Mucosa of gallbladder (tissue), 1 donor: ENCODE data around the gene DCPS. TPM values are rescaled to one million over a fixed set of nuclear protein-coding genes. Genes with fewer than 3 reads are reported as not detected.

Experiments
- DNase-seq: peaks from one replicate; pipeline ENCODE4 v3.0.0-alpha.2; 2020; ENCODE audit warnings: low spot score
- total RNA-seq: library from RNA; stranded (reverse); gene quantifications from one replicate; pipeline ENCODE4 v1.2.1, GENCODE V29; 2021
- donor health status: DM: no; HTN: no; CAD: no.

DCPS gene
- total RNA-seq, 1 donor from 2014 or later = 34.6 TPM

DNA sequence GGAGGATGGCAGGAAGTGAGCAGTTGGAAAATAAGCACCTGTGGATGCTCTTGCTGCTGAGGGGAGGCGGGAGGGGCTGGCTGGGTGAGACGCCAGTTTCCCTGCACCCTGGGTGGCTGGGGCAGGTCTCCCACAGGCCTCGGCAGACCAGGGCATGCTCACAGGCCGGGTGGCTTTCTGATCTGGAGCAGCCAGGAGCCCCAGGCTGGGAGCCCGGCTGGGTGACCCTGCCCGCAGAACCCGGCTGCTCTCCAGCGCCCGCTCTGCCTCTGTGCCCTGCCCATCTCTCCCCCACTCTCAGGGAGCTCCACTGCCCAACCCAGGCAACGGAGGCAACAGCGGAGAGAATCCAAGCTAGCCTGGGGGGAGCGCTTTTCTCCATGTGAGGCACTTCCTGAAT lies 24.6 kb downstream of the DCPS start:
- no peak for DNase-seq

DNA sequence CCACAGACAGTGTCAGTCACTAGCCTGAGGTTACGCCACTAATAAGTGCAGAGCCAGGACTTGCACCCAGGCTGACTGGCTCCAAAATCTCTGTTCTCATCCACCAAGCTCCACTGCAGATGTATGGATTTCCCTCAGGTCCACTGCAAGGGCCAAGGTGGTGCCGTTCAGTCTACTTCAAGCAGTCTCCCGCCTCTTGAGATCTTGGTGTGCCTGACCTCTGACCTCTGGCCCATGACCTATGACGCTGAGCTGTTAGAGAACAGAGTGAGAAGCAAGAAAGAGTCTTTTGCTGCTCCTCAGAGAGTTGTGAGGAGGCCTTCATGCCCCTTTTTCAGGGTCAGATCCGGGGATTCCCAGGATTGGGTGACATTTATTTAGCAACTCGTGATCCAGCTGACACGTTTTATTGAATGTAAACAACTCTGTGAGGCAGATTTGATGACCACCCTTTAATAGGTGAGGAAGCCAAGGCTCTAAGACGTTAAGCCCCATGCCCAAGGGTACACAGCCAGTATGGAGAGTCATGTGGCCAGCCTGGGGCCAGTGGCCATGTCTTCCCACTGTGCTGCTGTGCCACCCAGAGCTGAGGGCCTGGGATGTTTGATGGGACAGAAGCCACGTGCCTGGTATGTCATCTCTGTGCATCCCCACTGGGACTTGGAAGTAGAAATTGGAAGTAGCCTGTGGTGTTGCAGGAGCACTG lies 25.2 kb downstream of the DCPS start:
- no peak for DNase-seq

DNA sequence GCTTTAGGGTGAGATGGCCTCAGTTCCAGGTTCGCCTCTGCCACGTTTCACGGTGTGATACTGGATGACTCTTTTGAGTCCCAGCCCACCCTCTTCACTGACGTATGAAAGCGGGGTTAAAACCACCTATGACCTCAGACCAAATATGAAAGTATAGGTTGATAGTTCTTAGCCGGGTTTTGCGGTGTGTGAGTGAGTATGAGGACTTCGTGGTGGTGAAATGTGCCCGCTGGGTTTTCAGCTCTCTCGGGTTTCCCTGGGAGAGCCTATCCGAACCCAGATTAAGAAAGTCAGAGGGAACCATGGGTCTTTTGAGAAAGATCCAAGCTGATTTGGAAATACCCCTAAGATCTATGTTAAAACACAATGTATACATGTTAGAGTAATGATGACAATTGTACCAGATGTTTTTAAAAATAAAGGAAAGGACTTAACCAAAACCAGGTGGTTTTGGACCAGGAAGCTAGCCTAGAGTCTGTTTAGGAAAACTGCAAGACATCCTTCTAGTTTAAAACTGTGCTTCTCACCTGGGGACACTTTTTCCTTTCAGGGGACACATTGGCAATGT lies 25.9 kb downstream of the DCPS start:
- DNase-seq = no peak

DNA sequence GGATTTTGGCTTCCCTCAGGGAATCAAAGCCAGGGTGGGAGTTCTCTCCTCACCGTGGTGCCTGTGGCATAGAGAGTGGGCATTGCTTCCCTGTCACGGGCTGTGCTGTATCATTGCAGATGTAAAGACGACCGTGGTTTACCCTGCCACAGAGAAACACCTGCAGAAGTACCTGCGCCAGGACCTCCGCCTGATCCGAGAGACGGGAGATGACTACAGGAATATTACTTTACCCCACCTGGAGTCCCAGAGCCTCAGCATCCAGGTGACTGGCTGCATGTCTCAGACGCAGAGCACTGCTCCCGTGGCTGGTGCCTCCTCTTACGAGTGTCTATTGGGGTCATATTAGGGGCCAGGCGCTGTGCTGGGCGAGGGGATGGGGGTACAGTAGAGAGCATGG lies 27.4 kb downstream of the DCPS start:
- no peak for DNase-seq

DNA sequence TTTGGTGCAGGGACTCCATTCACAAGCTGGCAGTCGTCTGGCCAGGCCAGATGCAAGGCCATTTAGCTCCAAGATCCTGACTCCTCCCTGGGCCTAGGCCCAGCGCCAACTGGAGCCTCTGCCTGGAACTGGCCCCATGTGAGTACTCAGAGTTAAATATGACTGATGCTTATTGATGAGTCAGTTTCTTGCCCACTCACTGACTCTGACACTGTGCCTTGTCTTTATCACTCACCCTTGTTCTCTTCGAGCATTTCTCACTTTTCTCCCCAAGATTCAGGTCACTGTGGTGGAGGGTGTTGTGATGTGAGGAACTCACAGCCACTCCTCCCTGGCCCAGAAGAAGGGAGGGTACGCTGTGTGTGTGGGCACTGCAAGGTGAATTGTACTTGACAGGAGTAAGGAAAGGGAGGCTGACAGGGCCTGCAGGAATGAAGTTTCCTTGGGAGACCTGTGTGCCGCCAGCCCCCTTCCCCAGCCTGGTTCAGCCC lies 28.4 kb downstream of the DCPS start:
- DNase-seq = peak; percentile 38

DNA sequence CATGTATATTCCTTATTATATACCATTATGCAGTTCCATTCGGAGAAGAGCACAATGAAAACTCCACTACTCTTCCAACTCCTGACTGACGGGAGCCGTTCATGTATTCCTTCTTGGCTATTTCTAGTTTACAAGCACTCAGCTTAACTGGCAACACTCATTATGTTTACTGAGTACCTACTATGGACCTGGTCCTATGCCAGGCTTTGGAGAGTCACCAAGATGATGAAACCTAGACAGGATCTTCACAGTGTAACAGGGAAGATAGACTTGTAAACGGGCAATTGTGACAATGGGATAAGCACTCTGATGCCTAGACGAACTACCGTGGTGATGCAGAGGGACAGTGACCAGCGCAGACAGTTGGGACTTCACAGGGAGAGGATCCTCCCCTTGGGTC lies 29.3 kb downstream of the DCPS start:
- DNase-seq = no peak

DNA sequence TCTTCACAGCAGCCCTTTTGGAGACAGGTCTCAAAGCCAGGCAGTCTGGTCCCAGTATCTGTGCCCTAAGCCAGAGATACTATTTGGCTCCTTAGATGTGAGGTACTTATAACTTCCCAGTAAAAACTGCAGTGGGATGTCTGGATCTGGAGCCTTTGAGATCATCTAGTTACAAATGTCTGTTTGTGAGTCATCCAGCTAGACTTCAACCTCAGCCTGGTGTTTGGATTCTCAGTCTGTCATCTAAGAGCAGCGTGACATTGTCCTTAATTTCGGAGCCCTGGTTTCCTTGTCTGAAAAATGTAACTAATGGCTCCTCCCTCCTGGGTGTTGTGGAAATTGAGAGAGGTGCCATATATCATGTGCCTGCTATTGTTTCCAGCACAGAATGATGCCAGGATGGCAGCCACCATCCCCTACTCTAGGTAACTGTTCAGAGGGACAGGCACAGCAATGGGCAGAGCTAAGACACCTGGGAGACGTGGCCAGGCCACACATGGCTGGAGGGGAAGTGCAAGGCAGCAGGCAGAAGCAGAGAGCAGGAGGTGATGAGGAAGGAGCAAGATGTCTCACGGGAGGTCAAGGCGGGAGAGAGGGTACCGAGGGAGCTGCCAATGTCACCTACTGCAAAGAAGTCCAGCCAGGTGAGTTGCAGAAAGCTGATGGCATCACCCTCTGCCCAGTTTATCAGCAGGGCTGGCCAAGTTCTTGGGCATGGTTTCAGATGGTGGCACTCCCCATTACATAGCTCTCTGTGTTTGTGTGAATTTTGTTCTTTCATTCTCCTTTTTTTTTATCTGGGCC lies 31.0 kb downstream of the DCPS start:
- DNase-seq = no peak

DNA sequence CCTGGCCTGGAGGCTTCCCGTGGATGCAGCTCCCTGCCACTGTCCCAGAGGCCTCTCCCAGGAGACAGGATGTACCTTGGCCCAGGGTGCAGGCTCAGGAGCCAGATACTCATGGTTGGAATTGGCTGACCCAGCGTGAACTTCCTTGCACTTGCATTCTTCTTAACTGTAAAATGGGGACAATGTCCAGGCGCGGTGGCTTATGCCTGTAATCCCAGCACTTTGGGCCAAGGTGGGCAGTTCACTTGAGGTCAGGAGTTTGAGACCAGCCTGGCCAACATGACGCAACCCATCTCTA lies 31.6 kb downstream of the DCPS start:
- no peak for DNase-seq

DNA sequence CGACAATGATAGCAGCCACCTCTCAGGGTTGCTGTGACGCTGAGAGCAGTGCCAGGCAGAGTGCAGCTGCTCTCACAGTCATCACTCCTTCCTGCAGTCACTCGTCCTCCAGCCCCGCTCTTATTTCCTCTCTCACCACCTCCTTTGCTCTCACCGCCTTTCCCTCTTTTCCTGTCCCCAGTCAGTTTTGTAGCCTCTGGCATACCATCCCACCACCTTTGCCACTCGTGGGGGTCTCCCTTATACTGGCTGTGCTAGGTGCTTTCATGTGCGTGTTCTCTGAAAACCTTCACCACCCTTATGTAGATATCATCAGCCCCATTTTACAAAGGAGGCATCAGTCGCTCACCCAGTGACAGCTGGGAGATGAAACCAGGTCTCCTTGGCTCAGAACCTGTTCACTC lies 32.3 kb downstream of the DCPS start:
- DNase-seq = no peak

DNA sequence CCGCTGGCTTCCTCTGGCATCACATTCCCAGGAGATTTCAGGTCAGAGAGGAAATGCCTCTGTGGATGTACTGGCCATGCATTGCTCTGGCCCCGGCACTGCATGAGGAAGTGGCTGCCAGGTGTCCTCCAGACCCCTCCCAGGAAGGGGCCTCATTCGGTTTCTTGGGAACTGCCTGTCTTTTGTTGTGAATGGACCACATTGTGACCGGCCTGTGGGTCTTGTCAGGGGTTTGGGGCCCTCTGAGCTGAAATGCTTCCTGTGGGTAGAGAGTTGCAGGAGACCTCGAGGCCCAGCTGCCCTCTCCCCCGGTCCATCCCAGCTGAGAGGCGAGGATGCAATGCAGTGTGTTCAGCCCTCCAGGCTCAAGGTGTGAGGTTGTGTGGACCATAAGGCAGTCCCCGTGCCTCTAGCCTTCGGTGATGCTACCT lies 32.8 kb downstream of the DCPS start:
- no peak for DNase-seq

DNA sequence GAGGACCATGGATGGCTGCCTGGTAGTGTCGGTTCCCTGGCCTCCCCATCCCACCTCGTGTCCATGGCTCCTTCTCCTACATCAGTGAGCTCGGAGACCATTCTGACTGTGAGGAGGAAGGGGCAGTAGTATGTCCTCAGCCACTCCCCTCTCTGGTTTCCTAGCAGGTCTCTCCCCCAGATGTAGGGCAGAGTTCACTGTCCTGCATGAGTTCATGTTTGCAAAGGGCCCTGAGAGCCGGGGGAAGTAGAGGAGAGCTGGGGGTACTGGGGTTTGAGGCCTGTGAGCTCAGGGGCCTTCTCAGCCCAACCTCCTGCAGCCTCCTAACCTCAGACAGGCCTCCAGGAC lies 33.2 kb downstream of the DCPS start:
- no peak for DNase-seq

DNA sequence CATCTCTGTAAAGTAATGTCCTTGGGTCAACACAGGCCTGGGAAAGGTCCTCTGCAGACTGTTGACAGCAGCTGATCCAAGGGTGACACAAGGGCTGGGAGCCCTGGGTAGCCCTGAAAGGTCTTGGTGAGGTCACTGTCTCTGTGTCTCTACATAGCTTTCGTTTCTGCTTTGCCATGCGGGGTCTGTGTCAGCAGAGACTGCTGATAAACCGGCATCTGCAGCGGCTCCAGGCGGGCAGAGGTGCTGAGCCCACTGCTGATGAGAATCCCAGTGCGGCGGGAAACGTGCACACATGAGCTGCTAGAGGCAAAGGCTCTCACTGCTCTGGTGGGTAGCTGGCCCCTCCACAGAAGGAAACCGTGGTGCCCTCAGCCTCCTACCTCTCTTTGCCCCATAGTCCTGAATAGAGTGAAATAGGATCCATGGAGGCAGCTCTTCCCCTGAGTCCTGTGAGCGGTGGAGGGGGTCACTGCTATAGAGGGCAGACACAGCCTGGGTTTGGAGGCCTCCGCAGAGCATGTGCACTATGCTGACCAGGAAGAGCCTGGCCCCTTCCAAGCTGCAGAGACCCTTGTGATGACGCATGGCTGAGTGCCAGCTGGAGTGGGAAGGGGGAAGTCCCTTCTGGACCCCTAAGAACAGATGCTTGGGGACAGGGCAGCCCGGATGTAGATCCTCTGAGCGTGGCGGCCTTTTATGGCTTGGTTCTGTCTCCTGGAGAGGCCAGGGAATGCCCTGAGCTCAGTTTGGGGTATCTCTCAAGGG lies 33.8 kb downstream of the DCPS start:
- no peak for DNase-seq

DNA sequence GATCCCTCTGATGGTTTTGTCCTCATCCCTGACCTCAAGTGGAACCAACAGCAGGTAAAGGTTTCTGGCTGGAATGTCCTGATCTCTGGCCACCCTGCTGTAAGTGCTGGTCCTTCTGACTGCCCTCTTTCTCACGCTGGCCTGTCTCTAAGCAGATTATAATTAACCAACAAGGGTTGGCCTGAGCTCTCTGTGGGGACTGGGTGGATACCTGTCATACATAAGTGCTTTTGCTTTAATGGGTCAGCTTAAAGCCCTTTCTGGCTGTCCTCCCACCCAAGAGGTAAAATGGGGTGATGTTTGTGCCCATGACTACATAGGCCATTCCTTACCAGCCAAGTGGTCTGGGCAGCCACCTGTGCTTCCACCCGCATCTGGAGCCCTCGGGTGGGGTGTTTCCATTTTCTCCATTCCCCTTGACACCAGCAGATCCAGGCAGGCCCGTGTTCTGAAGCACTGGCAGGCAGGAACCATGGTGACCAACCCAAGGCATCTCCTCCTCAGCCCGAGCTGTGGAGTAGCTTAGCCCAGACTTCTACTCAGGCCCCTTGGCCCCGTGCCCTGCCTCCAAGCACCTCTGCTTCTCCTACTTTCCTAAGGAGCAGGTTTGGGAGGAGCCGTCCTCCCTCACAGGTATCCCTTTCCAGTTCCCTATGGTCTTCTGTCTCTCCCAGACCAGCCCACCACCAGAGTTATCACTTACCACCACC lies 34.6 kb downstream of the DCPS start:
- no peak for DNase-seq

DNA sequence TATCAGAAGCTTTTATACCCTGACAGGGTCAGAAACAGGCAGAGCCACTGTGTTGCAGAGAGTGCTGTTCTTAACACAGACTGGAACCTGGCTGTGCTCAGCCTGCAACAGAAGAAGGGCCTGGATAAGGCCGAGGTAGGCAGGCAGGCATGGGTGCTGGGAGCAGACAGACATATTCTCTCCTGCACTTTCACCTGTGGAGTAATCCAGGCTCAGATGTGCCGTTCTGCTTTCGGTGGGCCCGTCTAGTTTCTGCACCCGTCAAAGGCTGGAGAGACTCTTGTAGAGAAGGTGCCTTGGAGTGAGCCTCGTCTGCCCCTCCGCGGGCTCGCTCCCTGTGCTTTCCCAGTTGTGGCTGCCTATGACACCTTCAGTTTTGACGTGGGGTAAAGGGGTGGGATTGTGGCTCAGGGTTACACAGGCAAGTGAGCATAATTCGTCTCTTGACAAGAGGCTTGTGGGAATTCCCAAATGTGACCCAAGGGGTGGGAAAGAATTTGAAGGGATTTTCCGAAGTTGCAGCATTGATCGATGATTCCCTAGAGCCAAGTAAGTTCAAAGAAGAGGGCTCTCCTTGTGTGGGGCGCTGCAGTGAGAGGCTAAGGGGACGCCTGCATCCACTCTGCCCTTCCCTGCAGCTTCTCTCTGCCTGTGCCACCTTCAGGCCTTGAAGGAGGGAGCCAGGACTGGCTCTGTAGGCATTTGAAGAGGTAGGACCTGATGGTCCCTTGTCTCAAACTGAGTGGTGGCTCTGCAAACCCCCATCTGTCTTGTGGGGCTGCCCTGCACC lies 35.4 kb downstream of the DCPS start:
- no peak for DNase-seq

DNA sequence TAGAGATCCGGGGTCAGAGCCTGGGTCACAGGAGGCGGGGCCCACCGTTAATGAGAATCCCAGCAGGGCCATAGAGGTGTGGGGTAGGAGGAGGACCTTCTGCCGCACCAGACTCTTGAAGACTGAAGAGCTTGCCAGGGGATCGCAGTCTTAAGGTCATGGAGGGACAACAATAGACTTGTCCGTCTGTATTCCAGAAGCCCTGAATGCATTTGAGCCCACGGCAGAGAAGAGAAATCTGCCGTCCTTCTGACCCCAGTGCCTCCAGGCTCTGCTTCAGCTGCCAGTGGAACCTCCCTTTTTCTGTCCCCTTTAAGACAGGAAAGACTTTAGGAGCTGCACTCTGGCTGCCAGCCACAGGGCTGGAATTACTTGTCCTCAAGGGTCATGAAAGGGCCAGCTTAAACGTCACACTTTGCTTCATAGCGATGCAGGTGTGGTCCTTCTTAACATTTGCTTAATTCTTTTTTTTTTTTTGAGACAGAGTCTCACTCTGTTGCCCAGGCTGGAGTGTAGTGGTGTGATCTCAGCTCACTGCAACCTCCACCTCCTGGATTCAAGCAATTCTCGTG lies 36.1 kb downstream of the DCPS start:
- DNase-seq = peak; percentile 75

DNA sequence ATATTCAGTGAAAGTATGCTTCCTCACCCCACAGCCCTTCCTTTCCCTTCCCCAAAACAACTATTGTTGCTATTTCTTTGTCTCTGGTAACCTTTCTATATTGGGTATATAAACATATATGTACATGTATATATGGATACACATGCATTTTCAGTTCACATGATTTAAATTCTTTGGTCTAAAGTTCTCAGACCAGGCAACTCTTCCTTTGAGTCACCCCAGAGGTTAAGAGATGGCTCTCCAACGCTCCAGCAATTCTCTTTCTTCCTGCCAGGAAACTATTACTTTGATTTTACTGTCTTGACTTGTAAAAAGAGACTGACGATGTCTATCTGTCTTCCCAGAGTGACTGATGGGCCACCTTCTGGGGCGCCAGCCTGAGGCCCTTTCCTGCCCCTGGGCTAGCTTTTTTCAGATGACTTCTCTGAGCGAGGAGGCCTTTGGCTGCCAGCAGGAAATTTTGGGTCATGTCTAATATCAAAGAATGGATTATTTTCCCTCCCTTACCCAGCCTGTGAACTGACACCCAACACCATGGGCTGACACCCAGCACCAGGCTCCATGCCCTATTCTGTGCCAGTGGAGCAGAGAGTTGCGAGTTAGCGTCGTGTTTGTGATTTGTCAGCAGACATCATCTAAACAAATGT lies 37.2 kb downstream of the DCPS start:
- DNase-seq = no peak

DNA sequence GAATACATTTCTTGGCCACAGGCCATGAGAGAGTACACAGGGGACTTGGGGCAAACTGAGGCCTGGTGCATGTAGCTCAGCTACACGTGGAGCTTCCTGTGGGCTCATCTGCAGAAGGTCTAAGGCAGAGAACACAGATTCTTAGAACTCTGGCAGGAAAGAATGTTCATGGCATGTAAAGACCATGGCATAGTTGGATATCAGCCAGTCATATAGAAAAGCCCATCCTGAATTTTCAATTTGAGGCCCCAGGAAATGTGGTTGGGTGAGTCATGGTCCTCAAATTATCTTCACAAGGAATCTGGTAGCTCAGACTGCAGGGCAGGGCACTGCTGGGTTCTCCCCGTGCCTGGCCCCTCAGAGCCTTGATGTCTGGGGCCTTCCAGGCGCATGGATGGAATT lies 37.9 kb downstream of the DCPS start:
- no peak for DNase-seq

DNA sequence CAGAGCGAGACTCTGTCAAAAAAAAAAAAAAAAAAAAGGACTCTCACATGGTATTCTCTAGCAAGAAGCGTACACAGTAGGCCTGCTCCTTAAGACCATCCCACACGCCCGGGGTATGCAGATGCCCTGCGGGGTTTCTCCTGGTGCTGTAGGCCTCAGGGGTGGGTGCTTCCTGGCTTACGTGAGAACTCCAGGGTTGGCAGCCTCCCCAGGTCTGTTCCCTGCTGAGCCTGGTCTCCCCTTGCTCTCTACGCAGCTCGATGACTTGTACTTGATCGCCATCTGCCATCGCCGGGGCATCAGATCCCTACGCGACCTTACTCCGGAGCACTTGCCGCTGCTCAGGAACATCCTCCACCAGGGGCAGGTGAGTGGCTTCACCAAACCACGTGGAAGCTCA lies 39.2 kb downstream of the DCPS start:
- DNase-seq = no peak

DNA sequence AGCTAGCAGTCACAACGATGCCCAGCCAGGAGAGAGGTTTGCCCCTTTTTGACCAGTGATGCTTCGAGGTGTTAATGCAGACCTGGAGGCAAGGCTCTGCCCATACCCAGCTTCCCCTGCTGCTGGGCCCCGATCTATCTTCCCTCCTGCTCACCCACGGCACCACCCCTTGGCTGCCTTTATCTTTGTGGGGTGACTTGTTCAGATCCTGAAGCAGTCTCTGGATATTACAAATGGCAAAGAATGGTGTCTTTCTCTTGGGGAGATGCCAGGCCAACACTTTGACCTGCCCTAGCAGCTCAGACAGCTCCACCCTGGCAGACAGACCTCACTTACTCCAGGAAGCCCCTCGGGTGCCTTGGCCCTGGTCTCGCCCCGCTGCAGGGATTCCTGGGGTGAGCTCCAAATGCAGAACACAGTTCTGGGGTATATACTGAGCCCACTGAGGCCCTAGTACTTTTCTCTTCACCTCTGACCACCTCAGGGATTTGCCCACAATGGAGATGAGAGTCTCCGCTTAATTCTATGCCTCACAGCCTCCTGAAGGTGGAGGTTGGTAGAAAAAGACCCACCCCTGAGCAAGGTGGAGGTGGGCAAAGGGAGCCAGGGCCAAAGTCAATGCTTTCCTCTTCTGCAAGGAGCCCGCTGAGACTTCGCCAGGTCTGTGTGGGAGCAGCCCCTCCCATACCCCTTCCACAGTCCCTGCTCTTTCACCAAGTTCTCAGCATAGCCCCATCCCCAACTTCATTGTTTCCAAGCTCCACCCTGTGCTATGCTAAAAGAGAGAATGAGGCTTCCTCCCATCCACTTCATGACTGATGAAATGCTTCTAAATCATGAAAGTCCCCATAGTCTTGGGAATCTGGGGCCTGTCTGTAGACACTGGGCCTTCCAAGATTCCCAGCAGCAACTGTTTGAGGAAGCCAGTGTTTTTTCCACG lies 40.6 kb downstream of the DCPS start:
- DNase-seq = no peak
